GM12801 (cell line): ENCODE data around the gene SRRM3.

Experiments used
- CTCF ChIP-seq: IDR thresholded peaks from one replicate; pipeline ENCODE4 v1.5.1; 2011; ENCODE audit warnings: control low read depth; ENCODE audit not compliant: insufficient read length; ENCODE audit errors: extremely low read depth

The SRRM3 gene

GRCh38 chr7:76233538-76234281 lies 32.0 kb downstream of the SRRM3 start:
- no peak for TF ChIP-seq CTCF

- TF ChIP-seq CTCF: no peak
Observed at GRCh38 chr7:76234282-76234584, 32.5 kb downstream of the SRRM3 start.

GRCh38 chr7:76234931-76235441 lies 33.3 kb downstream of the SRRM3 start:
- TF ChIP-seq CTCF: no peak

GRCh38 chr7:76236224-76236623 lies 34.5 kb downstream of the SRRM3 start:
- no peak for TF ChIP-seq CTCF

GRCh38 chr7:76238326-76238725 lies 36.6 kb downstream of the SRRM3 start:
- TF ChIP-seq CTCF: no peak

GRCh38 chr7:76241141-76241540 lies 39.4 kb downstream of the SRRM3 start:
- no peak for TF ChIP-seq CTCF

- no peak for TF ChIP-seq CTCF
Observed at GRCh38 chr7:76244781-76245391, 43.2 kb downstream of the SRRM3 start.
